Measurements from ENCODE around the gene FARP1. TPM values are rescaled to one million over a fixed set of nuclear protein-coding genes. Genes with fewer than 3 reads are reported as not detected.
A peak's percentile ranks its signal among the peaks of the same experiment; 100 is the strongest.

FARP1 gene
- total and polyA plus RNA-seq, 8 donors = 11.6 to 319 (median 70.3) TPM

GRCh38 chr13:98273824-98274742 is 131.2 kb downstream of the FARP1 start:
- H3K36me3 ChIP-seq = no peaks in the 10 kb centered on the region
- no peaks in the 10 kb centered on the region for H3K9me3 ChIP-seq
- no peak for DNase-seq
- peak overlapping the region in 1 of 5 donors; percentile 37 for H3K27ac ChIP-seq
- peaks cover 5 to 61% (median 28%) of the 10 kb centered on the region in 4 donors for H3K4me1 ChIP-seq
- H3K27me3 ChIP-seq = no peaks in the 10 kb centered on the region
- WGBS, 5 donors = 41 to 58% (median 46%) methylated on average over 12 of the region's 12 CpGs
- no peak overlapping the region for H3K4me3 ChIP-seq
- TF ChIP-seq POLR2A (IDR thresholded peaks at IDR 0.05) (no peak), EP300 (IDR thresholded peaks at IDR 0.05) (no peak), POLR2AphosphoS5 (IDR thresholded peaks at IDR 0.05) (no peak), CTCF (IDR thresholded peaks at IDR 0.05) (no peak)
- intact Hi-C loops (cut with DNase I; ENCODE audit: low total_unique reads) = no loop called here

- intact Hi-C loops (cut with DNase I; ENCODE audit: low total_unique reads) = no loop called here
Measured at GRCh38 chr13:98274921-98275487, 132.1 kb downstream of the FARP1 start.

GRCh38 chr13:98275681-98276171 is 132.8 kb downstream of the FARP1 start:
- H3K9me3 ChIP-seq = no peaks in the 10 kb centered on the region
- peaks cover 9 to 61% (median 28%) of the 10 kb centered on the region in 4 donors for H3K4me1 ChIP-seq
- TF ChIP-seq POLR2A (IDR thresholded peaks at IDR 0.05) = no peak
- no peak for TF ChIP-seq CTCF (IDR thresholded peaks at IDR 0.05)
- TF ChIP-seq EP300 (IDR thresholded peaks at IDR 0.05) = no peak
- TF ChIP-seq POLR2AphosphoS5 (IDR thresholded peaks at IDR 0.05) = no peak
- H3K36me3 ChIP-seq = no peaks in the 10 kb centered on the region
- DNase-seq = no peak
- no peaks in the 10 kb centered on the region for H3K27me3 ChIP-seq
- no peak overlapping the region for H3K4me3 ChIP-seq
- no peak overlapping the region for H3K27ac ChIP-seq
- intact Hi-C loops (cut with DNase I; ENCODE audit: low total_unique reads) = no loop called here
- 63 to 88% (median 83%) methylated on average over 2 of the region's 2 CpGs for WGBS, 5 donors

More at GRCh38 chr13:98274921-98275487, 132.1 kb downstream of the FARP1 start:
- H3K36me3 ChIP-seq = no peaks in the 10 kb centered on the region
- H3K9me3 ChIP-seq = no peaks in the 10 kb centered on the region
- no peak for DNase-seq
- TF ChIP-seq POLR2AphosphoS5 (IDR thresholded peaks at IDR 0.05) (no peak), POLR2A (IDR thresholded peaks at IDR 0.05) (no peak), EP300 (IDR thresholded peaks at IDR 0.05) (no peak), CTCF (IDR thresholded peaks at IDR 0.05) (no peak)
- no peak overlapping the region for H3K4me3 ChIP-seq
- H3K4me1 ChIP-seq = peaks cover 6 to 61% (median 28%) of the 10 kb centered on the region in 4 donors
- WGBS, 5 donors = 73 to 93% (median 85%) methylated on average over 2 of the region's 2 CpGs
- H3K27ac ChIP-seq = no peak overlapping the region
- no peaks in the 10 kb centered on the region for H3K27me3 ChIP-seq

- Histone ChIP-seq H3K4me3 (no peak overlapping the region), H3K36me3 (no peaks in the 10 kb centered on the region), H3K27me3 (no peaks in the 10 kb centered on the region), H3K9me3 (no peaks in the 10 kb centered on the region), H3K4me1 (peaks cover 9 to 61% (median 28%) of the 10 kb centered on the region in 4 donors), H3K27ac (no peak overlapping the region)
- intact Hi-C loops (cut with DNase I; ENCODE audit: low total_unique reads) = no loop called here
- WGBS, 5 donors = 74 to 80% (median 77%) methylated on average over 3 of the region's 3 CpGs
- TF ChIP-seq CTCF (IDR thresholded peaks at IDR 0.05) (no peak), POLR2A (IDR thresholded peaks at IDR 0.05) (no peak), POLR2AphosphoS5 (IDR thresholded peaks at IDR 0.05) (no peak)
- DNase-seq = no peak
Measured at GRCh38 chr13:98276486-98276885, 133.6 kb downstream of the FARP1 start.
